ENCODE measurements around the gene RDH14.

RDH14 gene

DNA sequence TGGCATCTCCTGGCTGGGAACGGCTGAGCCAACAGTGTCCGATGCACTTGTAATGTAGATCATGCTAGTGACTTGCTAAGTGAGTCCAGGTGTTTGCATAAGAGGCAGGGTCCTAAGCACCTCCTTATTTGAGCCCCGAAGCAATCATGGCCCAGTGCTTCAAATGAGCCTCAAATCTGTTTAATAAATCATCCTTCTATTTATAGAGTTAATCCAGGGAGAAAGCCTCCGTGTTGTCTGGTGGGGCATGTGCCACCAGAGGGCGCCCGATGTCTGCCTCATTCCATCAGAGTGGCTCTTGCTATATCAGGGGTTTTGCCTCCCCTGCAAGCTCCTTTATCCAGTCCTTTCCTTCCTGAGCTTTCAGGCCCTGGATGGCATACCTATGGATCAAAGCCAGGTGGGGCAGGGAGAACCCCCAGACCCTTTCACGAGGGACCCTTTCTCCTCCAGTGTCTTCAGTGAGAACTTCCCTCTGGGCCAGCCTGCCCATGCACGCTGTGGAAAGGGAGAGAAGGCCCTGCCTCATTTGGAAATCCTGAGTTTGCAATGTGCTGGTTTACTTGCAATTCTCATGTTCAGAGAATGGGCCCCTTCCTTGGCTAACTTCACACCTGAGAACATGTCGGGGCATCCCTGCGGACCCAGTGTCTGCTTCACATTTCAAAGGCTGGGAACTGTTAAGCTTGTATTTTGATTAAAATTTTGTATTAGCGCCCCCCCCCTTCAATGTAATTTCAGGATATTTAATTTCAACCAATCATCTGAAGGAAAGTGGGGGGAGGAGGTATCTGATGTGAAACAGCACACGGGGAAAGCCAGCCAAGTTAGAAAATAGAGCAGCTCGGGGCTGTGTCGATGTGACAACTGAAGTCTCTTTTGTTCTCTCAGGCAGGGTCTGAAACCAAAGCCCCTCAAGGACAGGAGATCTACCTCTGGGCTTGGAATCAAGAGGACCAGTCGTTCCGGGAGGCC, 39.7 kb downstream of the RDH14 start:
- DNase-seq (ENCODE audit: low spot score), result peak; percentile 72

DNA sequence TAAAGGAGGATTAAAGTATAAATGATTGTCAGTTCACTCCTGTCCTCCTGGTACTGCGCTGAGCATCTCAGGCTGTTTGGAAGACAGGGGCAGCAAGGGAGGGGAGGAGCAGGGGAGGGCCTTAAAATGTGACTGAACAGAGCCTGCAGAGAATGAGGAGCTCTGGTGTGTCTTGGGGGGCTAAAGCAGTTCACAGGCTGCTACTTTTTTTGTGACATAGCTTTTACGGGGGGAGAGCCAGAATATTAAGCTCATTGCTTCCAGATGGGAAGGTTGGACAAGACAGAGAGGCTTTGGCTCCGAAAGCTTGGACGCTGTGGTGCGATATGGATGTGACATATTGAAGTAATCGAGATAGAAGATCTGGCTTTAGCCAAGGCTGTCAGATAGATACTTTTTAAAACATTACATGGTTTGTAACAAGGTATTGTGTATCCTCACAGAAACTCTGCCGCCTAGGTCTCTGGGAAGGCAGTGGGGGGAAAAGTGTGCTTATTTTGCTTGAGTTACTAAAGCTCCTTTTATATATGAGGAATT, 40.5 kb downstream of the RDH14 start:
- no peak for DNase-seq (ENCODE audit: low spot score)

DNA sequence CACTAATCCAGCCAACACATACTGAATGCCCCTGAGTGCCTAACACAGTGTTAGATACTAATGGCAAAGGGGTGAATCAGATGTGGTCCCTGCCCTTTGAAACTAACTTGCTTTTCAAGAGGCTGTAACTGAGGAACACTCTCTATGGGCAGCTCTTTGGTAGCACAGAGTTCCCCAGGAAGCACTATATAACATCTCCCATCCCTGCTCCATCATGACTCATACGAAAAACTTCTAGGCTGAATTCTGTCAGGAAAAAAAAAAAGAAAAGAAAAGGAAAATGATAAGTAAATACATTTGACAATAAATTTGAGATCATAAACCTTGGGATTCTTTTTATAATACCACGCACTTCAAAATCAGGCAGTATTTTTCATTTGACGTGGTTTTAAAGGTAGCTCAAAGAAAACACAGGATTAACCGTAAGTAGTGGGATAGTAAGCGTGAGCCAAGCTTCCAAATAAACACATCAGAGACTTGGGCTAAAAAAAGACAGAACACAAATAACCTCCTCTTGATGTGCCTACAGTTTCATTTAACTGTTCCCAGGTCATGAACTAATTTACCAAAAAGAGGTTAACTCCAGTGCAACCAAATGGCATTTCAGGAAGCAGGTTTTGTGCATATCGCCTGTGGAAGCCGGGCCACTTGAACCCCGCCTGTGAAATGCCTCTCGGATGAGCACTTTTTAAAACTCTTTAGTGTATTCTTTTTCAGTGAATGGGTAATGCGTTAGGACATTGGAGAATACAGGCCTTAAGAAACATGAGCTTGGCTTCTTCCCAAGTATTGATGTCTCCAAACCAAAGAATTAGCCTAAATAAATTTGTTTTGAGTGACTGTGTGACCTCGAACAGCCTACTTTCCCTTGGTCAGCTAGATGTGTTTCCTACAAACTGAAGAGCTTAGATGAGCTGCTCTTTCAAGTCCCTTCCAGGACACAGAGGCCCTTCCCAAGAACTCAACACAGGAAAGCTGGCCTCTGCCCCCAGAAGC, 42.0 kb downstream of the RDH14 start:
- DNase-seq (ENCODE audit: low spot score), result no peak

DNA sequence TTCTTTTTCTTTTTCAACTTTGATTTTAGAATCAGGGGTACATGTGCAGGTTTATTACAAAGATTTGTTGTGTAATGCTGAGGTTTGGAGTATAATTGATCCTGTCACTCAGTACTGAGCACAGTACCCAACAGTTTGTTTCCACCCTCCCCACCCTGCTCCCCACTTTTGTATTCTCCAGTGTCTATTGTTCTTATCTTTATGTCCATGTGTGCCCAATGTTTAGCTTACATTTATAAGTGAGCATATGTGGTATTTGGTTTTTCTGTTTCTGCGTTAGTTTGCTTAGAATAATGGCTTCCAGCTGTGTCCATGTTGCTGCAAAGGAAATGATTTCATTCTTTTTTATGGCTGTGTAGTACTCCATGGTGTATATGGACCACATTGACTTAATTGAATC, 43.1 kb downstream of the RDH14 start:
- DNase-seq (ENCODE audit: low spot score), result no peak

DNA sequence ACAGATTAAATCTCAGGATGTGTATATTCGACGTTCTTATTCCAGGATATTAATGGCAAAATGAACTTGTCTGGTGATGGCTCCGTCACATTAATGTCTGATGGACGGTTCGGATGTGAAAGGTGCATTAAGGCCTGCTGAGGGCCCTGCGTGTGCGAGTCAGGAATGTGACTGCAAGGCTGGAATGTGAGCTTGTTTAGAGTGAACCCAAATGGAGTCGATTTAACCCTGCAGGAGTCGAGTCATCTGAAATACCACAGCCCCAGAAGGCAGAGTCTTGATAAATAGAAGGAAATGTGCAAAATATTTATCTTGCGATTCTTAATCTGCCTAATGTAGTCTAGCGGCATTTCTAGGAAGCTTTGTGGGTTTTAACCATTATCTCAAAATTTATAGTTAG, 44.3 kb downstream of the RDH14 start:
- no peak for DNase-seq (ENCODE audit: low spot score)

DNA sequence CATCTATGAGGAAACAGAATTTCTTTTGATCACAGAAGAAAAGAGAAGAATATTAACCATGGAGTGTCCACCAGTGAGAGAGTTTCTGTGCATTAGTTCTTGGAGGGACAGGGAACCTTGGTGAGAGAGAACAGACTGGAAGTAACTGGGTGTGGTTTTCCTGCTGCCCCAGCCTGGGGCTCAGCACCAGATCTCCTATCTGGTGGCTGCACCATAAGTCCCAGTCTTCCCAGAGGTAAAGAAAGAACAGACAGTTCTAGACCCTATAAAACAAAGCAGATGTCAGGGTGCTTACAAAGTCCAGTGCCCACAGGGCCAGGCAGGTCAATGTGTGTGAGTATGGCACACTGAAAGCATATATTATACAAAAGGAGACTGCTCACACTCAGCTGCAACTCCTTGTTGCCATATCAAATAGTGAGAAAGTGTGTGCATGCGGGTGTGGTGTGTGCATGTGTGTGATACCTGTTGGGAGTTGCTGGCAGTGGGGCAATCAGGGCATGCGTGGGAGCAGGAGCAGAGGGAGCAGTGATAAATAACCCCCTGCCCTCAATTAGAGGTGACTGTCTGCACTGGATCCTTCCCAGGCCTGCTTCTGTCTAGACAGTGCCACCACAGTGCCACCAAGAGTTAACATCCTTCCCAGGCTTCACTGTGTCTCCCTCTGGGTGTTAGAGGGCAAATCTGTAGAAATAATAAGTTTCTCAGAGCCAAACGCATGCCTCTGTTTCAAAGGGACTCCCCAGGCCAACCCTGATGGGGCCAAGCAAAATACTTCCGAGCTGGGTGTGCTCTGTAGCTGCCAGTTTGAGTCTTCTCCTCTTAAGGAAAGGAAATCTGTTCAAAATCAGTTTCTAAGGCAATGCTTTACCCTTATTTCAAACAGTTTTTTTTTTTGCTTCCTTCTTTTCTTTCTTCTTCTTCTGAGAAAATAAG, 45.7 kb downstream of the RDH14 start:
- DNase-seq (ENCODE audit: low spot score), result no peak

DNA sequence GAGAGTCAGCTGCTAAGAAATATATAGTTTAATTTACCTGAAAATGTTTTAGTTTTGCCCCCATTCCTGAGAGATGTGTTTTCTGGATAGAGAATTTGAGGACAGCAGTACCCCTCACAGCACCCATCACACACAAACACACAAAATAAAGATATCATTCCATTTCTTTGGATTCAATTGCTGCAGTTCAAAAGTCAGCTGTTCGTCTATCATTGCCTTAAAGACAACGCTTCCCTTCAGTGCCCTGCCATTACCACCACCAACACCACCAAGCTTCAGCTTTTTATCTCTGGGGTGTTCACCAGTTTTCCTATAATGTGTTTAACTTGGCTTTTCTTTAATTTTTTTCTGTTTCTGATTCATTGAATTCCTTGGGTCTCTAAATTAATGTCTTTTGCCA, 49.7 kb downstream of the RDH14 start:
- DNase-seq (ENCODE audit: low spot score), result no peak

DNA sequence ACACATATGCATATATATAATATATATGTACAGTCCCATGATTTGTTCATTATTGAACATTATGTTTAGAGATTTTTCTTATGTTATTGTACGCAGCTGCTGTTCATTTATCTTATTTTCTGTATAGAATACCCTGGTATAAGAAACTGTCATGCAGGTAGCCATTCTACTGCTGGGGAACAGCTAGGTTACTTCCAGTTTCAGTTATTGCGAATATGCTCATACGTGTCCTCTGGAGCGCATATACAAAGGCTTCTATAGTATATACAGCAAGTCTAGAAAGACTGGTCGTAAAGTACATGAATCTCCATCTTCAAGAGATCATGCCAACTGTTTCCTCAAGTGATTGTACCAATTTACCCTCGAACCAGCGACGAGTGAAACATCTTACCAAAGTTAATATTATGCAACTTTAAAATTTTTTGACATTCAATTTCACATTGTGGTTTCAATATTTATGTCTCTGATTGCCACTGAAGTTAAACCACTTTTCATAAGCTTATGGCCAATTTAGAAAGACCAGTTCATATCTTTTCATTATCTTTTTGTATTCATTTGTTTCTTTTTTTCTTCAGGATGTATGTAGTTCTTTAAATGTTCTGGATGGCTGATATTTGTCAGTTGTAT, 53.5 kb downstream of the RDH14 start:
- DNase-seq (ENCODE audit: low spot score), result no peak

DNA sequence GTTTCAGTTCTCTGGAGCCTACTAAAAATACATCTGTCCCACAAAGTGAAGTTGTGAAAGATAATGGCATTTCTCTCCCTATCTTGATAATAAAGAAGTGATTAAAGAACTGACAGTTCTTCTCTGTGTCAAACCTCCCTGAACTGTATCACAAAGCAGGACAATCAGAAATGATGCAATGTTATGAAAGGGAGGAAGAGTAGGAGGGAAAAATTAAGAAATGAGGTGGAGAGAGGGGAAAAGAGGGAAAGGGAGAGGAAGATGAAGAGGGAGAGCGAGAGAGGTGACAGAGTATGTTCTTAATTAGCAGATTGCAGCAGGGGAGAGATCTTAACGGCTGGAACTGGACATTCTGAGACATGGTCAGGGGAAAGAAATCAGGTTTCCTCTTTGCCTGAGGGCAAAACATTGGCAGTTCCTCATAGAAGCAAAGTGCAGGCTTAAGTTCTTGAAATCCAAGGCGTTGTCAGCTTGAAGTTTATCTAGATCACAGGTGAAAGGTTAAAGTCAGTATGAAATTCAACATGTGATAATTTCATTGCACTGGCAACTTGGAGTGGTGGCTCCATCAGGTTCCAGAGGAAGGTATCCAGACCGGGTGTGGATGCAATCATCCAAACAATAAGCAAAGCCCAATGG, 54.6 kb downstream of the RDH14 start:
- no peak for DNase-seq (ENCODE audit: low spot score)
